ENCODE results near the gene TRPV4. TPM values are rescaled to one million over a fixed set of nuclear protein-coding genes. Genes with fewer than 3 reads are reported as not detected.

Gene TRPV4
- under 1 TPM in 3 of 4 donors, not detected in 1; 0.07 to 0.11 (median 0.10) TPM for total RNA-seq
- polyA plus RNA-seq = under 1 TPM; 0.03 to 0.07 (median 0.05) TPM
- long read RNA-seq, donor 1 = 0 reads
- long read RNA-seq, donor 2 = 0 reads

GRCh38 chr12:109833307-109834189 is at the start of gene TRPV4:
TRPV4 (minus strand) TSS chr12:109833398; CDS start chr12:109814796, 18,602 bp downstream.
- H3K4me1 ChIP-seq = no peaks in the 10 kb centered on the region
- H3K27me3 ChIP-seq (ENCODE audit: insufficient read depth in 3 of 3, low read length in 2 of 3) = peaks cover 0 to 29% (median 9%) of the 10 kb centered on the region in 3 donors
- ATAC-seq = peak in 1 of 4 donors; percentile 39
- 15 to 24% (median 17%) methylated on average over 37 to 67 of the region's 67 CpGs for WGBS, 3 donors
- H3K4me3 ChIP-seq = peak within 1 kb of the TSS; percentile 55
- H3K9me3 ChIP-seq = no peaks in the 10 kb centered on the region
- no peak within 1 kb of the TSS for H3K27ac ChIP-seq
- no peaks in the 10 kb centered on the region for H3K36me3 ChIP-seq (ENCODE audit: insufficient read depth in 1 of 2, low read depth in 1 of 2)
- TF ChIP-seq, protein P1, sequence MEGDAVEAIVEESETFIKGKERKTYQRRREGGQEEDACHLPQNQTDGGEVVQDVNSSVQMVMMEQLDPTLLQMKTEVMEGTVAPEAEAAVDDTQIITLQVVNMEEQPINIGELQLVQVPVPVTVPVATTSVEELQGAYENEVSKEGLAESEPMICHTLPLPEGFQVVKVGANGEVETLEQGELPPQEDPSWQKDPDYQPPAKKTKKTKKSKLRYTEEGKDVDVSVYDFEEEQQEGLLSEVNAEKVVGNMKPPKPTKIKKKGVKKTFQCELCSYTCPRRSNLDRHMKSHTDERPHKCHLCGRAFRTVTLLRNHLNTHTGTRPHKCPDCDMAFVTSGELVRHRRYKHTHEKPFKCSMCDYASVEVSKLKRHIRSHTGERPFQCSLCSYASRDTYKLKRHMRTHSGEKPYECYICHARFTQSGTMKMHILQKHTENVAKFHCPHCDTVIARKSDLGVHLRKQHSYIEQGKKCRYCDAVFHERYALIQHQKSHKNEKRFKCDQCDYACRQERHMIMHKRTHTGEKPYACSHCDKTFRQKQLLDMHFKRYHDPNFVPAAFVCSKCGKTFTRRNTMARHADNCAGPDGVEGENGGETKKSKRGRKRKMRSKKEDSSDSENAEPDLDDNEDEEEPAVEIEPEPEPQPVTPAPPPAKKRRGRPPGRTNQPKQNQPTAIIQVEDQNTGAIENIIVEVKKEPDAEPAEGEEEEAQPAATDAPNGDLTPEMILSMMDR (IDR thresholded peaks at IDR 0.05) = no peak
- DNase-seq = peak in 1 of 2 donors; percentile 26
- intact Hi-C loops (cut with DNase I) = no loop called here

- no peak for DNase-seq
- intact Hi-C loops (cut with DNase I) = no loop called here
- no peak overlapping the region for H3K27ac ChIP-seq
- H3K4me1 ChIP-seq = peaks cover 19% of the 10 kb centered on the region
- H3K9me3 ChIP-seq = no peaks in the 10 kb centered on the region
- ATAC-seq = no peak
- H3K4me3 ChIP-seq = no peak overlapping the region
- H3K36me3 ChIP-seq (ENCODE audit: insufficient read depth in 1 of 2, low read depth in 1 of 2) = no peaks in the 10 kb centered on the region
- no peaks in the 10 kb centered on the region for H3K27me3 ChIP-seq (ENCODE audit: insufficient read depth in 3 of 3, low read length in 2 of 3)
- TF ChIP-seq, protein P1 (IDR thresholded peaks at IDR 0.05) = no peak
- WGBS, 3 donors = 80 to 94% (median 90%) methylated on average over 2 of the region's 2 CpGs
Measured at GRCh38 chr12:109881752-109882151, 48.6 kb upstream of the TRPV4 start.

DNA sequence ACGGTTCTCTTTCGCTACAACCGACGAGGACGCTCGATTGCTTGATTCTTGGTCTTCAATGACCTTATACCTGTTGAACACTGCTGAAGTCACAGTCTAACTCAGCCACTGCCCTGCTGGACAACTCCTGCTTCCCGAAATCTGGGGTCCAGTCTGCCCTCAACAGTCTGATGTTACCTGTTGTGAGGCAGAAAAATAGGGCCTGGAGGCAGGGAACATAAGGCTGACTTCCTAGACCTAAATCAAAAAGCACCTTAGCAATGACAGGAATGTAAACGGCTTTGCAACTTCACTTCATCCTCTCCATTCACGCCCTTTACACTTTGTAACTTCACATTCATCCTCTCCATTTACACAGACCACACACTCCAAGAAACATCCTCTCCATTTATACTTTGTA is 47.7 kb upstream of the TRPV4 start:
- Histone ChIP-seq H3K27ac (peak overlapping the region; percentile 65), H3K4me3 (peak overlapping the region; percentile 91), H3K27me3 (ENCODE audit: insufficient read depth in 3 of 3, low read length in 2 of 3) (no peaks in the 10 kb centered on the region), H3K9me3 (no peaks in the 10 kb centered on the region), H3K4me1 (peaks cover 19% of the 10 kb centered on the region), H3K36me3 (ENCODE audit: insufficient read depth in 1 of 2, low read depth in 1 of 2) (no peaks in the 10 kb centered on the region)
- intact Hi-C loops (cut with DNase I) = loop anchor here (1.0 kb wide), 2 partner anchors 76 to 77 kb away; no protein-coding TSS in a partner anchor
- WGBS, 3 donors = 6 to 9% (median 8%) methylated on average over 9 of the region's 9 CpGs
- TF ChIP-seq, protein P1 (IDR thresholded peaks at IDR 0.05) = no peak
- ATAC-seq (peak; percentile 1 to 26 (median 4)), DNase-seq (no peak)

DNA sequence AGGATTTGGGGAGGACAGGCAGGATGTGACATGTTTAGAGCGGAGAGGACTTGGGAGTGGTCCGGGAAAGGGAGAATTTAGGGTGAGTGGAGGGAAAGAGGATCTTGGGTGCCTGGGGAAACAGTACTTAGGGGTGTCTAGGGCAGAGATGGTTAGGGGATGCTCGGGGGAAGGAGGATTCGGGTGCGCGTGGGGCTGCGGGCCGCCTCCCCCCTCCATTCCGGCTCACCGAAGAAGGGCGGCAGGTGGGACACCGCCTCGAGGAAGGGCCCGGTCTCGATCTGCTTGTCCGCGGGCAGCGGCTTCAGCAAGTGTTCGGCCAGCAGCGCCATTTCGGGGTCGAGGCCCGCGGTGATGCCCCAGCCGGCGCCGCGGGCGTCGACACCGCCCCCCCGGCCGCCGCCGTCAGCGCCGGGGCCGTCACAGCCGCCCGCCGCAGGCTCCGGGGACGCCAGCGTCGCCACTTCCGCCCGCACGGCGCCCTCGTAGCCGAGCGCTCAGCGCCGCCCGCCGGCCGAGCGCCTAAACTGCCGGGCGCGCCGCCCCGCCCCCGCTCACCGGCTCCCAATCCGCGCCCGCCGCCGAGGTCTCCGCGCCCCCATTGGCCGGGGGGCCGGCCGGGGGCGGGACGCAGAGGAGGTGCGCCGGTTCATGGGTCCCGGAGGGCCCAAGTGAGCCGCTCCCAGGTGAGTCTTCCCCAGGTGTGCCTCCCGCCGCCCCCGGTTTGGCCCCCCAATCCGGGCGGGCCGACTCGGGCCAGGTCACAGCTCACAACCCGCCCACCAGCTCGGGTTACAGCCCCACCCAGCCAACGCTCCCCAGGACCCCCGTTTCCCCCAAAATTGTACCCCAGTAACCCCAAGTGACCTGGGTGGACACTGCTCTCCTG is 47.1 kb upstream of the TRPV4 start, which contains the start of gene GLTP:
GLTP (minus strand) TSS at position 499 of the 889 bp plus-strand sequence; CDS start at position 332, 167 bp downstream.
- peaks cover 19% of the 10 kb centered on the region for H3K4me1 ChIP-seq
- DNase-seq (peak; percentile 88 to 93), ATAC-seq (peak; percentile 98 to 99 (median 98))
- 0 to 1% (median 0%) methylated on average over 38 to 91 of the region's 92 CpGs for WGBS, 3 donors
- no peaks in the 10 kb centered on the region for H3K9me3 ChIP-seq
- no peaks in the 10 kb centered on the region for H3K36me3 ChIP-seq (ENCODE audit: insufficient read depth in 1 of 2, low read depth in 1 of 2)
- peak within 1 kb of the TSS; percentile 91 for H3K4me3 ChIP-seq
- no peaks in the 10 kb centered on the region for H3K27me3 ChIP-seq (ENCODE audit: insufficient read depth in 3 of 3, low read length in 2 of 3)
- TF ChIP-seq, protein P1 (IDR thresholded peaks at IDR 0.05) = peak; percentile 75
- intact Hi-C loops (cut with DNase I) = loop anchor here (1.0 kb wide), 2 partner anchors 75 to 76 kb away; no protein-coding TSS in a partner anchor
- peak within 1 kb of the TSS; percentile 78 for H3K27ac ChIP-seq
